ENCODE data around the gene ZNF136. TPM values are rescaled to one million over a fixed set of nuclear protein-coding genes. Genes with fewer than 3 reads are reported as not detected.

Gene ZNF136
- total RNA-seq, 2 experiments from 2014 or later = 8.4 to 11.6 TPM

- no peak for DNase-seq
- H3K4me3 Mint-ChIP-seq = no peak overlapping the region
- peaks cover 36% of the 10 kb centered on the region for H3K36me3 Mint-ChIP-seq (ENCODE audit: low read depth)
- H3K4me1 Mint-ChIP-seq (ENCODE audit: low read depth) = peaks cover 10% of the 10 kb centered on the region
- H3K27me3 Mint-ChIP-seq (ENCODE audit: low read depth) = no peaks in the 10 kb centered on the region
- peaks cover 21% of the 10 kb centered on the region for H3K9me3 Mint-ChIP-seq
- CTCF ChIA-PET = interaction anchor here (1.3 kb wide), 1 partner anchor 54 kb away, joined by 6 read pairs; no protein-coding TSS in a partner anchor
- intact Hi-C loops (cut with micrococcal nuclease) = no loop called here
- H3K27ac Mint-ChIP-seq = no peak overlapping the region
Measured at GRCh38 chr19:12145348-12145747, 17.5 kb upstream of the ZNF136 start.

GRCh38 chr19:12155324-12155860, 7.5 kb upstream of the ZNF136 start:
- intact Hi-C loops (cut with micrococcal nuclease) = no loop called here
- peak overlapping the region; percentile 86 for H3K4me3 Mint-ChIP-seq
- peaks cover 2% of the 10 kb centered on the region for H3K27me3 Mint-ChIP-seq (ENCODE audit: low read depth)

GRCh38 chr19:12156223-12157058, 6.5 kb upstream of the ZNF136 start, which contains the start of gene ZNF625:
TSS of gene ZNF625 (minus strand) at chr19:12156734. CDS start at chr19:12156558, 176 bp downstream.
- peak within 1 kb of the TSS; percentile 59 for H3K27ac Mint-ChIP-seq
- H3K4me3 Mint-ChIP-seq = peak within 1 kb of the TSS; percentile 86
- DNase-seq = peak; percentile 74
- CTCF ChIA-PET = interaction anchor here (0.6 to 1.4 kb wide), 6 partner anchors 16 to 1050 kb away, joined by 3 to 4 read pairs (median 3); partner anchors contain the start of gene ZNF20
- peaks cover 2% of the 10 kb centered on the region for H3K27me3 Mint-ChIP-seq (ENCODE audit: low read depth)
- no peaks in the 10 kb centered on the region for H3K9me3 Mint-ChIP-seq
- peaks cover 13% of the 10 kb centered on the region for H3K4me1 Mint-ChIP-seq (ENCODE audit: low read depth)
- peaks cover 2% of the 10 kb centered on the region for H3K36me3 Mint-ChIP-seq (ENCODE audit: low read depth)
- intact Hi-C loops (cut with micrococcal nuclease) = no loop called here

More at GRCh38 chr19:12155324-12155860, 7.5 kb upstream of the ZNF136 start:
- CTCF ChIA-PET = no interaction called here
- no peak for DNase-seq
- H3K36me3 Mint-ChIP-seq (ENCODE audit: low read depth) = peaks cover 5% of the 10 kb centered on the region
- no peaks in the 10 kb centered on the region for H3K9me3 Mint-ChIP-seq
- H3K27ac Mint-ChIP-seq = no peak overlapping the region
- H3K4me1 Mint-ChIP-seq (ENCODE audit: low read depth) = peaks cover 13% of the 10 kb centered on the region

- intact Hi-C loops (cut with micrococcal nuclease) = no loop called here
- CTCF ChIA-PET = interaction anchor here (1.1 kb wide), 1 partner anchor 69 kb away, joined by 3 read pairs; no protein-coding TSS in a partner anchor
- peak; percentile 12 for DNase-seq
- H3K27ac Mint-ChIP-seq = no peak overlapping the region
- peaks cover 31% of the 10 kb centered on the region for H3K4me1 Mint-ChIP-seq (ENCODE audit: low read depth)
- H3K36me3 Mint-ChIP-seq (ENCODE audit: low read depth) = peaks cover 2% of the 10 kb centered on the region
- peaks cover 2% of the 10 kb centered on the region for H3K27me3 Mint-ChIP-seq (ENCODE audit: low read depth)
- H3K4me3 Mint-ChIP-seq = no peak overlapping the region
- no peaks in the 10 kb centered on the region for H3K9me3 Mint-ChIP-seq
Measured at GRCh38 chr19:12159773-12160414, 3.0 kb upstream of the ZNF136 start.

GRCh38 chr19:12162513-12162881, 399 bp upstream of the ZNF136 start:
- Mint-ChIP-seq H3K9me3 (no peaks in the 10 kb centered on the region), H3K4me3 (peak overlapping the region; percentile 87), H3K27me3 (ENCODE audit: low read depth) (no peaks in the 10 kb centered on the region), H3K27ac (peak overlapping the region; percentile 91), H3K4me1 (ENCODE audit: low read depth) (peaks cover 42% of the 10 kb centered on the region), H3K36me3 (ENCODE audit: low read depth) (no peaks in the 10 kb centered on the region)
- intact Hi-C loops (cut with micrococcal nuclease) = loop anchor here (1.0 to 2.0 kb wide), 4 partner anchors 132 to 448 kb away; partner anchors contain the start of genes ZNF44, ZNF490, ZNF563 and ZNF791
- CTCF ChIA-PET = interaction anchor here (0.6 to 2.5 kb wide), 4 partner anchors 102 to 462 kb away, joined by 3 to 10 read pairs (median 4); no protein-coding TSS in a partner anchor
- DNase-seq = no peak

GRCh38 chr19:12163826-12164225, 930 bp downstream of the ZNF136 start:
- intact Hi-C loops (cut with micrococcal nuclease) = loop anchor here (2.0 kb wide), 3 partner anchors 169 to 447 kb away; partner anchors contain the start of genes ZNF490, ZNF563 and ZNF791
- CTCF ChIA-PET = interaction anchor here (0.6 to 1.2 kb wide), 2 partner anchors 149 to 366 kb away, joined by 3 read pairs; no protein-coding TSS in a partner anchor
- Mint-ChIP-seq H3K4me3 (peak overlapping the region; percentile 90), H3K36me3 (ENCODE audit: low read depth) (no peaks in the 10 kb centered on the region), H3K4me1 (ENCODE audit: low read depth) (peaks cover 43% of the 10 kb centered on the region), H3K9me3 (no peaks in the 10 kb centered on the region), H3K27ac (peak overlapping the region; percentile 88), H3K27me3 (ENCODE audit: low read depth) (no peaks in the 10 kb centered on the region)
- DNase-seq = no peak

- H3K27ac Mint-ChIP-seq = peak overlapping the region; percentile 21
- H3K4me3 Mint-ChIP-seq = no peak overlapping the region
- H3K36me3 Mint-ChIP-seq (ENCODE audit: low read depth) = peaks cover 13% of the 10 kb centered on the region
- CTCF ChIA-PET = no interaction called here
- no peak for DNase-seq
- peaks cover 44% of the 10 kb centered on the region for H3K4me1 Mint-ChIP-seq (ENCODE audit: low read depth)
- no peaks in the 10 kb centered on the region for H3K27me3 Mint-ChIP-seq (ENCODE audit: low read depth)
- H3K9me3 Mint-ChIP-seq = no peaks in the 10 kb centered on the region
- intact Hi-C loops (cut with micrococcal nuclease) = no loop called here
Measured at GRCh38 chr19:12166626-12167025, 3.7 kb downstream of the ZNF136 start.

GRCh38 chr19:12180377-12180776, 17.5 kb downstream of the ZNF136 start:
- H3K27ac Mint-ChIP-seq = no peak overlapping the region
- no peaks in the 10 kb centered on the region for H3K27me3 Mint-ChIP-seq (ENCODE audit: low read depth)
- H3K4me1 Mint-ChIP-seq (ENCODE audit: low read depth) = peaks cover 14% of the 10 kb centered on the region
- no peak overlapping the region for H3K4me3 Mint-ChIP-seq
- CTCF ChIA-PET = no interaction called here
- DNase-seq = no peak
- peaks cover 49% of the 10 kb centered on the region for H3K9me3 Mint-ChIP-seq
- peaks cover 90% of the 10 kb centered on the region for H3K36me3 Mint-ChIP-seq (ENCODE audit: low read depth)
- intact Hi-C loops (cut with micrococcal nuclease) = no loop called here

GRCh38 chr19:12187625-12188024, 24.7 kb downstream of the ZNF136 start:
- no peak for DNase-seq
- intact Hi-C loops (cut with micrococcal nuclease) = no loop called here
- CTCF ChIA-PET = interaction anchor here (0.6 kb wide), 1 partner anchor 212 kb away, joined by 3 read pairs; no protein-coding TSS in a partner anchor
- H3K9me3 Mint-ChIP-seq = peaks cover 66% of the 10 kb centered on the region
- H3K27me3 Mint-ChIP-seq (ENCODE audit: low read depth) = no peaks in the 10 kb centered on the region
- peaks cover 91% of the 10 kb centered on the region for H3K36me3 Mint-ChIP-seq (ENCODE audit: low read depth)
- H3K27ac Mint-ChIP-seq = no peak overlapping the region
- H3K4me1 Mint-ChIP-seq (ENCODE audit: low read depth) = peaks cover 3% of the 10 kb centered on the region
- no peak overlapping the region for H3K4me3 Mint-ChIP-seq

- H3K4me1 Mint-ChIP-seq (ENCODE audit: low read depth) = peaks cover 24% of the 10 kb centered on the region
- DNase-seq = peak; percentile 86
- intact Hi-C loops (cut with micrococcal nuclease) = loop anchor here (10.0 kb wide), 1 partner anchor 470 kb away; the partner anchor contains the start of genes MAN2B1 and WDR83
- H3K4me3 Mint-ChIP-seq = peak overlapping the region; percentile 80
- H3K9me3 Mint-ChIP-seq = peaks cover 49% of the 10 kb centered on the region
- H3K36me3 Mint-ChIP-seq (ENCODE audit: low read depth) = peaks cover 53% of the 10 kb centered on the region
- CTCF ChIA-PET = no interaction called here
- peak overlapping the region; percentile 59 for H3K27ac Mint-ChIP-seq
- H3K27me3 Mint-ChIP-seq (ENCODE audit: low read depth) = no peaks in the 10 kb centered on the region
Measured at GRCh38 chr19:12194827-12195731, 32.2 kb downstream of the ZNF136 start.

GRCh38 chr19:12198136-12198535, 35.2 kb downstream of the ZNF136 start:
- CTCF ChIA-PET = interaction anchor here (0.7 kb wide), 1 partner anchor 9 kb away, joined by 4 read pairs; no protein-coding TSS in a partner anchor
- Mint-ChIP-seq H3K4me3 (no peak overlapping the region), H3K27ac (no peak overlapping the region), H3K36me3 (ENCODE audit: low read depth) (peaks cover 33% of the 10 kb centered on the region), H3K9me3 (peaks cover 36% of the 10 kb centered on the region), H3K4me1 (ENCODE audit: low read depth) (peaks cover 34% of the 10 kb centered on the region), H3K27me3 (ENCODE audit: low read depth) (no peaks in the 10 kb centered on the region)
- intact Hi-C loops (cut with micrococcal nuclease) = loop anchor here (10.0 kb wide), 1 partner anchor 467 kb away; the partner anchor contains the start of genes MAN2B1 and WDR83
- no peak for DNase-seq
